GM10266 (cell line): ENCODE data around the gene OGDH.
A peak's percentile ranks its signal among the peaks of the same experiment; 100 is the strongest.

ENCODE experiments used
- DNase-seq: peaks from one replicate; pipeline ENCODE4 v3.0.0; 2012; ENCODE audit errors: extremely low spot score
- CTCF ChIP-seq: IDR thresholded peaks from 2 replicates; pipeline ENCODE4 v1.5.1; 2012; ENCODE audit warnings: mild to moderate bottlenecking, low read depth; ENCODE audit not compliant: control insufficient read depth, insufficient read depth; ENCODE audit errors: missing control alignments

The OGDH gene

GRCh38 chr7:44631458-44632115, 25.2 kb downstream of the OGDH start:
- TF ChIP-seq CTCF = no peak
- no peak for DNase-seq

GRCh38 chr7:44632196-44632595, 25.8 kb downstream of the OGDH start:
- no peak for TF ChIP-seq CTCF
- no peak for DNase-seq

- no peak for TF ChIP-seq CTCF
- DNase-seq = peak; percentile 53
Measured at GRCh38 chr7:44633254-44634186, 27.1 kb downstream of the OGDH start.

- DNase-seq = no peak
- TF ChIP-seq CTCF = no peak
Measured at GRCh38 chr7:44634187-44634838, 27.9 kb downstream of the OGDH start.

GRCh38 chr7:44634839-44635591, 28.6 kb downstream of the OGDH start:
- DNase-seq = no peak
- TF ChIP-seq CTCF = no peak

- no peak for TF ChIP-seq CTCF
- DNase-seq = no peak
Measured at GRCh38 chr7:44636041-44636584, 29.7 kb downstream of the OGDH start.
